WTC11 (cell line): ENCODE results near the gene LCE1E. TPM values are rescaled to one million over a fixed set of nuclear protein-coding genes. Genes with fewer than 3 reads are reported as not detected.

ENCODE experiments used
- ATAC-seq: fragments of 200-7000 bp; cut with Tn5 transposase; 2 replicates; pipeline ENCODE4 v1.10.0; 2021; ENCODE audit warnings: mild to moderate bottlenecking, moderate library complexity
- CTCF ChIA-PET: fragments of 300-600 bp; sonication (Branson Sonifier 250); formaldehyde crosslinking; loops from one replicate; lab custom pipeline; 2021; ENCODE audit warnings: antibody characterized with exemption; lab: Charles Lee
- POLR2A ChIA-PET: fragments of 350-600 bp; sonication (Branson Sonifier 250); formaldehyde crosslinking; loops from one replicate; lab custom pipeline; 2021; ENCODE audit warnings: antibody characterized with exemption; lab: Charles Lee
- DNase-seq: peaks from one replicate; pipeline ENCODE4 v3.0.0; 2021; ENCODE audit warnings: low spot score
- H3K27ac Mint-ChIP-seq: 2 replicates; pipeline ENCODE4 v1.8.0; 2021; ENCODE audit warnings: mixed read lengths
- H3K27me3 Mint-ChIP-seq: 2 replicates; pipeline ENCODE4 v1.8.0; 2021; ENCODE audit warnings: low read depth, mild to moderate bottlenecking, moderate library complexity, mixed read lengths
- H3K36me3 Mint-ChIP-seq: 2 replicates; pipeline ENCODE4 v1.8.0; 2021; ENCODE audit warnings: mixed read lengths
- H3K4me1 Mint-ChIP-seq: 2 replicates; pipeline ENCODE4 v1.8.0; 2022; ENCODE audit warnings: mixed read lengths
- H3K4me3 Mint-ChIP-seq: 2 replicates; pipeline ENCODE4 v1.8.0; 2021; ENCODE audit warnings: mild to moderate bottlenecking, moderate library complexity, mixed read lengths
- H3K9me3 Mint-ChIP-seq: 2 replicates; pipeline ENCODE4 v1.8.0; 2021; ENCODE audit warnings: mixed read lengths
- ATF1 ChIP-seq: sonication (generic); formaldehyde crosslinking; IDR thresholded peaks from 2 replicates; pipeline ENCODE4 v1.8.1; 2023; ENCODE audit warnings: mild to moderate bottlenecking, moderate library complexity, missing genetic modification reagents
- CBFB ChIP-seq: sonication (generic); formaldehyde crosslinking; IDR thresholded peaks from 2 replicates; pipeline ENCODE4 v1.8.1; 2022; ENCODE audit warnings: mild to moderate bottlenecking, low read depth, missing genetic modification reagents
- CREB1 ChIP-seq: sonication (generic); formaldehyde crosslinking; IDR thresholded peaks from 2 replicates; pipeline ENCODE4 v1.8.0; 2023; ENCODE audit warnings: mild to moderate bottlenecking, missing genetic modification reagents
- ELF4 ChIP-seq: sonication (generic); formaldehyde crosslinking; IDR thresholded peaks from 2 replicates; pipeline ENCODE4 v1.8.1; 2022; ENCODE audit warnings: low read depth, mild to moderate bottlenecking, moderate library complexity, missing genetic modification reagents
- GABPB1 ChIP-seq: sonication (generic); formaldehyde crosslinking; IDR thresholded peaks from 2 replicates; pipeline ENCODE4 v1.8.1; 2023; ENCODE audit warnings: mild to moderate bottlenecking, missing genetic modification reagents
- NR1H2 ChIP-seq: sonication (generic); formaldehyde crosslinking; IDR thresholded peaks from 2 replicates; pipeline ENCODE4 v1.9.0; 2021; ENCODE audit warnings: mild to moderate bottlenecking, moderate library complexity, missing genetic modification reagents
- RELA ChIP-seq: sonication (generic); formaldehyde crosslinking; IDR thresholded peaks from 2 replicates; pipeline ENCODE4 v1.8.1; 2022; ENCODE audit warnings: missing genetic modification reagents, mild to moderate bottlenecking, borderline replicate concordance
- SP1 ChIP-seq: sonication (generic); formaldehyde crosslinking; conservative IDR thresholded peaks from 2 replicates; pipeline ENCODE4 v1.8.1; 2022; ENCODE audit warnings: missing genetic modification reagents
- TEAD1 ChIP-seq: sonication (generic); formaldehyde crosslinking; IDR thresholded peaks from 2 replicates; pipeline ENCODE4 v1.8.0; 2022; ENCODE audit warnings: mild to moderate bottlenecking, missing genetic modification reagents
- ZNF396 ChIP-seq: fragments of 250-450 bp; sonication (Bioruptor Pico); IDR thresholded peaks from 2 replicates; pipeline ENCODE4 v1.8.0; 2021; ENCODE audit warnings: mild to moderate bottlenecking, moderate library complexity, borderline replicate concordance
- total RNA-seq: library from RNA; stranded (reverse); gene quantifications from 3 replicates; pipeline ENCODE4 v1.2.3, GENCODE V29; 2021
- TF ChIP-seq, protein P1 (sequence below): fragments of 250-450 bp; sonication (Bioruptor Pico); IDR thresholded peaks from 2 replicates; pipeline ENCODE4 v1.9.0; 2021; ENCODE audit warnings: mild to moderate bottlenecking
- TF ChIP-seq, protein P2 (sequence below): fragments of 250-450 bp; sonication (Bioruptor Pico); IDR thresholded peaks from 2 replicates; pipeline ENCODE4 v1.9.0; 2021; ENCODE audit warnings: mild to moderate bottlenecking
- TF ChIP-seq, protein P3 (sequence below): sonication (generic); formaldehyde crosslinking; IDR thresholded peaks from 2 replicates; pipeline ENCODE4 v1.8.0; 2023; ENCODE audit warnings: missing genetic modification reagents
- TF ChIP-seq, protein P4 (sequence below): sonication (generic); formaldehyde crosslinking; IDR thresholded peaks from 2 replicates; pipeline ENCODE4 v1.8.1; 2023; ENCODE audit warnings: mild to moderate bottlenecking, missing genetic modification reagents, borderline replicate concordance
- TF ChIP-seq, protein P5 (sequence below): sonication (generic); formaldehyde crosslinking; IDR thresholded peaks from 2 replicates; pipeline ENCODE4 v1.8.1; 2022; ENCODE audit warnings: mild to moderate bottlenecking, moderate library complexity, missing genetic modification reagents
- TF ChIP-seq, protein P6 (sequence below): sonication (generic); formaldehyde crosslinking; IDR thresholded peaks from 2 replicates; pipeline ENCODE4 v1.8.1; 2023; ENCODE audit warnings: mild to moderate bottlenecking, missing genetic modification reagents

LCE1E gene
- total RNA-seq, 1 experiment from 2014 or later = not detected

DNA sequence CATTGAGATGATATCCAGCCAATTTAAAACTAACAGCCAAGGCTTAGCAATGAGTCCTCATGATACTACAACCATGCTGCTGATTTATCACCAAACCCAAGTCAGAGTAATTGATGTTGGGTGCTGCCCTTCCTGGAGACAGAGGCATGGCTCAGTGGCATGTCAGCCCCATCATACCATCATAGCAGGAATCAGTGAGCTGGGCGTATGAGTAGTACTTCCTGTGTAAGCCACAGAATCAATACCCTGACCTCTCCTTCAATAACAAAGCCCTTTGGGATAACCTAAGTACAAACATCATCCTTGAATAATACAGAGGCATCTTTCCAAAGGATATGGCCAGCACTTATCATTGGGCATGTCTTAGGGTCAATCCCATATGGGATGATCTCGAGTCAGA lies 3.0 kb upstream of the LCE1E start (continued):
- TF ChIP-seq, protein P1, sequence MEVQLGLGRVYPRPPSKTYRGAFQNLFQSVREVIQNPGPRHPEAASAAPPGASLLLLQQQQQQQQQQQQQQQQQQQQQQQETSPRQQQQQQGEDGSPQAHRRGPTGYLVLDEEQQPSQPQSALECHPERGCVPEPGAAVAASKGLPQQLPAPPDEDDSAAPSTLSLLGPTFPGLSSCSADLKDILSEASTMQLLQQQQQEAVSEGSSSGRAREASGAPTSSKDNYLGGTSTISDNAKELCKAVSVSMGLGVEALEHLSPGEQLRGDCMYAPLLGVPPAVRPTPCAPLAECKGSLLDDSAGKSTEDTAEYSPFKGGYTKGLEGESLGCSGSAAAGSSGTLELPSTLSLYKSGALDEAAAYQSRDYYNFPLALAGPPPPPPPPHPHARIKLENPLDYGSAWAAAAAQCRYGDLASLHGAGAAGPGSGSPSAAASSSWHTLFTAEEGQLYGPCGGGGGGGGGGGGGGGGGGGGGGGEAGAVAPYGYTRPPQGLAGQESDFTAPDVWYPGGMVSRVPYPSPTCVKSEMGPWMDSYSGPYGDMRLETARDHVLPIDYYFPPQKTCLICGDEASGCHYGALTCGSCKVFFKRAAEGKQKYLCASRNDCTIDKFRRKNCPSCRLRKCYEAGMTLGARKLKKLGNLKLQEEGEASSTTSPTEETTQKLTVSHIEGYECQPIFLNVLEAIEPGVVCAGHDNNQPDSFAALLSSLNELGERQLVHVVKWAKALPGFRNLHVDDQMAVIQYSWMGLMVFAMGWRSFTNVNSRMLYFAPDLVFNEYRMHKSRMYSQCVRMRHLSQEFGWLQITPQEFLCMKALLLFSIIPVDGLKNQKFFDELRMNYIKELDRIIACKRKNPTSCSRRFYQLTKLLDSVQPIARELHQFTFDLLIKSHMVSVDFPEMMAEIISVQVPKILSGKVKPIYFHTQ (CRISPR knock-in tag) = no peak
- TF ChIP-seq ZNF396 (CRISPR knock-in tag) (no peak), NR1H2 (CRISPR knock-in tag) (no peak)
- TF ChIP-seq, protein P2, sequence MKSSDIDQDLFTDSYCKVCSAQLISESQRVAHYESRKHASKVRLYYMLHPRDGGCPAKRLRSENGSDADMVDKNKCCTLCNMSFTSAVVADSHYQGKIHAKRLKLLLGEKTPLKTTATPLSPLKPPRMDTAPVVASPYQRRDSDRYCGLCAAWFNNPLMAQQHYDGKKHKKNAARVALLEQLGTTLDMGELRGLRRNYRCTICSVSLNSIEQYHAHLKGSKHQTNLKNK (CRISPR knock-in tag) = no peak
- TF ChIP-seq, all 79 proteins: peak for 0

DNA sequence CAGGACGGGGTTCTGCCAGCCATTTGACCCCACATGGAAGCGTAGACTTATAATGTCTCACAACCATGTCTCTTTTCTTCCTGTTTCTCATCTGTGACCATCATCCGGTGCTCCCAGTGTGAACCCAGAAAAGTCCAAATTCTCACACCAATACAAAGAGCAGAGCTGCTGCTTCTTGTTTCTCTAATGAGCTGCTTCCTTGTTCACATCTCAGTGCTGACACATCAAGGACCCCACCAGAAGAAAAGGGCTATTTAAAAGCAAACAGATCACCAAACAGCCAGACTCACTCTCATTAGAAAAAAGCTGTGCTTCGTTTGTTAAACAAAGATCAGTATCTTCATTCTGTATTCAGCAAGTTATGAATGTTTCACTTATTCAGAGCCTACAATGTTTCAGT lies 9.6 kb downstream of the LCE1E start:
- CTCF ChIA-PET = no interaction called here
- peaks cover 82% of the 10 kb centered on the region for H3K9me3 Mint-ChIP-seq
- TF ChIP-seq, protein P3, sequence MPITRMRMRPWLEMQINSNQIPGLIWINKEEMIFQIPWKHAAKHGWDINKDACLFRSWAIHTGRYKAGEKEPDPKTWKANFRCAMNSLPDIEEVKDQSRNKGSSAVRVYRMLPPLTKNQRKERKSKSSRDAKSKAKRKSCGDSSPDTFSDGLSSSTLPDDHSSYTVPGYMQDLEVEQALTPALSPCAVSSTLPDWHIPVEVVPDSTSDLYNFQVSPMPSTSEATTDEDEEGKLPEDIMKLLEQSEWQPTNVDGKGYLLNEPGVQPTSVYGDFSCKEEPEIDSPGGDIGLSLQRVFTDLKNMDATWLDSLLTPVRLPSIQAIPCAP (CRISPR knock-in tag) = no peak
- TF ChIP-seq ELF4 (no peak), TEAD1 (no peak)
- TF ChIP-seq, protein P4, sequence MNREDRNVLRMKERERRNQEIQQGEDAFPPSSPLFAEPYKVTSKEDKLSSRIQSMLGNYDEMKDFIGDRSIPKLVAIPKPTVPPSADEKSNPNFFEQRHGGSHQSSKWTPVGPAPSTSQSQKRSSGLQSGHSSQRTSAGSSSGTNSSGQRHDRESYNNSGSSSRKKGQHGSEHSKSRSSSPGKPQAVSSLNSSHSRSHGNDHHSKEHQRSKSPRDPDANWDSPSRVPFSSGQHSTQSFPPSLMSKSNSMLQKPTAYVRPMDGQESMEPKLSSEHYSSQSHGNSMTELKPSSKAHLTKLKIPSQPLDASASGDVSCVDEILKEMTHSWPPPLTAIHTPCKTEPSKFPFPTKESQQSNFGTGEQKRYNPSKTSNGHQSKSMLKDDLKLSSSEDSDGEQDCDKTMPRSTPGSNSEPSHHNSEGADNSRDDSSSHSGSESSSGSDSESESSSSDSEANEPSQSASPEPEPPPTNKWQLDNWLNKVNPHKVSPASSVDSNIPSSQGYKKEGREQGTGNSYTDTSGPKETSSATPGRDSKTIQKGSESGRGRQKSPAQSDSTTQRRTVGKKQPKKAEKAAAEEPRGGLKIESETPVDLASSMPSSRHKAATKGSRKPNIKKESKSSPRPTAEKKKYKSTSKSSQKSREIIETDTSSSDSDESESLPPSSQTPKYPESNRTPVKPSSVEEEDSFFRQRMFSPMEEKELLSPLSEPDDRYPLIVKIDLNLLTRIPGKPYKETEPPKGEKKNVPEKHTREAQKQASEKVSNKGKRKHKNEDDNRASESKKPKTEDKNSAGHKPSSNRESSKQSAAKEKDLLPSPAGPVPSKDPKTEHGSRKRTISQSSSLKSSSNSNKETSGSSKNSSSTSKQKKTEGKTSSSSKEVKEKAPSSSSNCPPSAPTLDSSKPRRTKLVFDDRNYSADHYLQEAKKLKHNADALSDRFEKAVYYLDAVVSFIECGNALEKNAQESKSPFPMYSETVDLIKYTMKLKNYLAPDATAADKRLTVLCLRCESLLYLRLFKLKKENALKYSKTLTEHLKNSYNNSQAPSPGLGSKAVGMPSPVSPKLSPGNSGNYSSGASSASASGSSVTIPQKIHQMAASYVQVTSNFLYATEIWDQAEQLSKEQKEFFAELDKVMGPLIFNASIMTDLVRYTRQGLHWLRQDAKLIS = no peak
- TF ChIP-seq, protein P5, sequence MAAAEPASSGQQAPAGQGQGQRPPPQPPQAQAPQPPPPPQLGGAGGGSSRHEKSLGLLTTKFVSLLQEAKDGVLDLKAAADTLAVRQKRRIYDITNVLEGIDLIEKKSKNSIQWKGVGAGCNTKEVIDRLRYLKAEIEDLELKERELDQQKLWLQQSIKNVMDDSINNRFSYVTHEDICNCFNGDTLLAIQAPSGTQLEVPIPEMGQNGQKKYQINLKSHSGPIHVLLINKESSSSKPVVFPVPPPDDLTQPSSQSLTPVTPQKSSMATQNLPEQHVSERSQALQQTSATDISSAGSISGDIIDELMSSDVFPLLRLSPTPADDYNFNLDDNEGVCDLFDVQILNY (CRISPR knock-in tag) = no peak
- POLR2A ChIA-PET = no interaction called here
- H3K36me3 Mint-ChIP-seq = peaks cover 66% of the 10 kb centered on the region
- no peak overlapping the region for H3K27ac Mint-ChIP-seq
- H3K4me3 Mint-ChIP-seq = no peak overlapping the region
- H3K4me1 Mint-ChIP-seq = no peaks in the 10 kb centered on the region
- ATAC-seq = no peak
- no peak for DNase-seq
- H3K27me3 Mint-ChIP-seq = peaks cover 3% of the 10 kb centered on the region; the same call in 1 of the 2 replicates

DNA sequence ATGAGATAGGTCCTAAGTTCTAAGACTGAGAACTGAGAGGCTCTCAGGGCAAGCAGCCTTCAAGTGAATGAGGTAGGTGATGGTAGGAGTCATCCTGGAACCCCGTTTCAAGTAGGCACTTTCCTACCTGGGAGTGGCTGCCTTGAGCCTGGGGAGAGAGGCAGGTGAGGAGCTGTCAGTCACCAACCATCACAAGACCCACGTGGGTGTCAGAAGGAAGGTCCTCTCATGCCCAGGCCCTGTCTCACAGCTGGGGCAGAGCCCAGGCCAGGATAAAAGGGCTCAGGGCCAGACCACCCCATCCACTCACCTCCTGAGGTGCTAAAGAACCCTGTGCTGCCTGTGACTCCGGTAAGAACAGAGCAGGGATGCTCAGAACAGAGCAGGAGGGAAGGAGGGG lies 10.4 kb downstream of the LCE1E start, which contains the start of gene LCE1D:
LCE1D (plus strand) TSS at position 301 of the 400 bp plus-strand sequence. CDS start 1,074 bp downstream, outside the sequence.
- no peak within 1 kb of the TSS for H3K4me3 Mint-ChIP-seq
- TF ChIP-seq RELA (no peak), ZNF396 (CRISPR knock-in tag) (no peak), CBFB (CRISPR knock-in tag) (no peak), GABPB1 (CRISPR knock-in tag) (no peak), ELF4 (no peak), SP1 (CRISPR knock-in tag) (no peak), CREB1 (CRISPR knock-in tag) (no peak), ATF1 (CRISPR knock-in tag) (no peak)
- TF ChIP-seq, protein P6, sequence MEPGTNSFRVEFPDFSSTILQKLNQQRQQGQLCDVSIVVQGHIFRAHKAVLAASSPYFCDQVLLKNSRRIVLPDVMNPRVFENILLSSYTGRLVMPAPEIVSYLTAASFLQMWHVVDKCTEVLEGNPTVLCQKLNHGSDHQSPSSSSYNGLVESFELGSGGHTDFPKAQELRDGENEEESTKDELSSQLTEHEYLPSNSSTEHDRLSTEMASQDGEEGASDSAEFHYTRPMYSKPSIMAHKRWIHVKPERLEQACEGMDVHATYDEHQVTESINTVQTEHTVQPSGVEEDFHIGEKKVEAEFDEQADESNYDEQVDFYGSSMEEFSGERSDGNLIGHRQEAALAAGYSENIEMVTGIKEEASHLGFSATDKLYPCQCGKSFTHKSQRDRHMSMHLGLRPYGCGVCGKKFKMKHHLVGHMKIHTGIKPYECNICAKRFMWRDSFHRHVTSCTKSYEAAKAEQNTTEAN (CRISPR knock-in tag) = no peak
- TF ChIP-seq, all 79 proteins: peak for 0
- H3K9me3 Mint-ChIP-seq = peaks cover 82% of the 10 kb centered on the region
- peaks cover 66% of the 10 kb centered on the region for H3K36me3 Mint-ChIP-seq
- ChIA-PET POLR2A (no interaction called here), CTCF (no interaction called here)
- H3K27me3 Mint-ChIP-seq = no peaks in the 10 kb centered on the region; the same call in 1 of the 2 replicates
- H3K27ac Mint-ChIP-seq = no peak within 1 kb of the TSS
- no peaks in the 10 kb centered on the region for H3K4me1 Mint-ChIP-seq
- ATAC-seq (no peak), DNase-seq (no peak)
